LNCaP clone FGC (cell line): Measurements from ENCODE around the gene ATP8A2.
"Not testable (repeated sequence)": the region's sequence is repeated elsewhere in the genome, so short reads cannot be mapped to it uniquely, and the experiment has no call there.

Source experiments
- DNase-seq: peaks from one replicate; pipeline ENCODE4 v3.0.0-alpha.2; 2011; ENCODE audit warnings: low read depth
- H3K4me3 ChIP-seq: 2 replicates; pipeline ENCODE4 v1.5.1; 2011; ENCODE audit warnings: mild to moderate bottlenecking, low read depth, low read length, control low read depth
- TF ChIP-seq, protein P1 (sequence below): IDR thresholded peaks from 2 replicates; pipeline ENCODE4 v1.5.1; 2012; ENCODE audit warnings: mild to moderate bottlenecking; ENCODE audit not compliant: control insufficient read depth, insufficient read depth; ENCODE audit errors: extremely low read depth

ATP8A2 gene

DNA sequence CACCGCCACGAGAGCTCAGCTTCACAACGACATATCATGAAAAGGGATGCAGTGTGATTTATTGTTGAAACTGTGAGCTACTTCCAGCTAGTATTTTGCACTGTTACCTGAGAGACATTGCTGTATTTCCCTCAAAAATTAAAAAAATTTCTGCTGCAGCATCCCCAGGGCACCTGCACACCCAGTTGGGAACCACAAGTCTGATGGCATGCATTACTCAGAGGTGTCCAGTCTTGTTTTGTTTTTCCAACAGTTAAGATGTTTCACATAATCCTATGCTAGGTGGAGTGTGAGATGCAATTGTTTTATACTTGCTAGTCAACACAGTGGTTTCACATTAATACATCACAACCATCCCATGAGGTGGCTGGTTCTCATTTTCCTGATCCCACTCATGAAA, 394.8 kb downstream of the ATP8A2 start:
- TF ChIP-seq, protein P1, sequence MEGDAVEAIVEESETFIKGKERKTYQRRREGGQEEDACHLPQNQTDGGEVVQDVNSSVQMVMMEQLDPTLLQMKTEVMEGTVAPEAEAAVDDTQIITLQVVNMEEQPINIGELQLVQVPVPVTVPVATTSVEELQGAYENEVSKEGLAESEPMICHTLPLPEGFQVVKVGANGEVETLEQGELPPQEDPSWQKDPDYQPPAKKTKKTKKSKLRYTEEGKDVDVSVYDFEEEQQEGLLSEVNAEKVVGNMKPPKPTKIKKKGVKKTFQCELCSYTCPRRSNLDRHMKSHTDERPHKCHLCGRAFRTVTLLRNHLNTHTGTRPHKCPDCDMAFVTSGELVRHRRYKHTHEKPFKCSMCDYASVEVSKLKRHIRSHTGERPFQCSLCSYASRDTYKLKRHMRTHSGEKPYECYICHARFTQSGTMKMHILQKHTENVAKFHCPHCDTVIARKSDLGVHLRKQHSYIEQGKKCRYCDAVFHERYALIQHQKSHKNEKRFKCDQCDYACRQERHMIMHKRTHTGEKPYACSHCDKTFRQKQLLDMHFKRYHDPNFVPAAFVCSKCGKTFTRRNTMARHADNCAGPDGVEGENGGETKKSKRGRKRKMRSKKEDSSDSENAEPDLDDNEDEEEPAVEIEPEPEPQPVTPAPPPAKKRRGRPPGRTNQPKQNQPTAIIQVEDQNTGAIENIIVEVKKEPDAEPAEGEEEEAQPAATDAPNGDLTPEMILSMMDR: no peak
- DNase-seq: no peak
- no peak overlapping the region for H3K4me3 ChIP-seq

DNA sequence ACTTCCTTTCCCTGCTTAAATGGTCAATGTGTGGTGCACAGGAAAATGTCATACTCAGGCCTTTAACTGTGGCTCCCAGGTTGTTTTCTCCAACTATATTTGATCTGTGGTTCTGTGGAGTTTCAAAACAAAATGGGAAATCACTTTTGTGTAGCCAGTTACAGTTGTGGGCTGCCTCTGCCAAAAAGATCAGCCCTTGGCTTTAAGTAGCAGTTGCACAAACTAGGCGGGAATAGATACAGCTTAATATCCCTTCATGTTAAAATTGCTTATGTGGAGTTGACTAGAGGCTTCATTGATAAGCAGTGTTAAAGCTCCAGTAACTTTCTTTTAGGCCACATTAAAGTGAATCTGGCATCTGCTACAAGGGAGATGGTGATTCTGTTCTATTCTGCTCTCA, 395.2 kb downstream of the ATP8A2 start:
- H3K4me3 ChIP-seq: no peak overlapping the region
- no peak for DNase-seq
- TF ChIP-seq, protein P1: no peak

DNA sequence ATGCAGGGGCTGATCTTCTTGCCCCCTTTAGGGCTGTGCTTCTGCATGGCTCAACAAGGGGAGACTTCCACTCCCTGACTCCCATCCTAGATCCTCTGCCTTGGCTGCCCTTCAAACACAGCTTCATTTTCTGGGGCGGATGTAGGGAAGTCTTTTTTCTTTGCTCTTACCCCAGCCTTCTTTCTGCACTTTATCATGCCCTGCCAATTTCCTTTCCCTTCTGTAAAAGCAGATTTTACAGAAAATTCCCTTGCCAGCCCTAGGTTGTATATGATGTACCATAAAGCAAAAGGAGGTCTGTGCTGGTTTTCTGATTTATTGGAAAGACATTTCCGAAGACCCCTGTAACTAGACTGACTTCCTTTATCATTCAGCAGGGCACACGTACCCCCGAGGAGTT, 396.6 kb downstream of the ATP8A2 start:
- TF ChIP-seq, protein P1: no peak
- no peak overlapping the region for H3K4me3 ChIP-seq
- no peak for DNase-seq

DNA sequence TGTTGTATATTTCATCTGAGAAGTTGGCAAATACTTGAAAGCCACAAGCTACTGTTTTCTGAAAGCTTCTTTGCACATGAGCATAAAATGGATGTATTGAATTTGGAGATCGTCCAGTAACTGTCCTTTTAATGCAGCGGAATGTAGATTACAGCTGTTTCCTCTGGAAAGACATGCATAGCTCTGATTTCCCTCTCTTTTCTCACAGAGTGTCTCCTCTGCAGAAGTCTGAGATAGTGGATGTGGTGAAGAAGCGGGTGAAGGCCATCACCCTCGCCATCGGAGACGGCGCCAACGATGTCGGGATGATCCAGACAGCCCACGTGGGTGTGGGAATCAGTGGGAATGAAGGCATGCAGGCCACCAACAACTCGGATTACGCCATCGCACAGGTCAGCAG, 397.1 kb downstream of the ATP8A2 start:
- TF ChIP-seq, protein P1: no peak
- H3K4me3 ChIP-seq: no peak overlapping the region
- DNase-seq: no peak

DNA sequence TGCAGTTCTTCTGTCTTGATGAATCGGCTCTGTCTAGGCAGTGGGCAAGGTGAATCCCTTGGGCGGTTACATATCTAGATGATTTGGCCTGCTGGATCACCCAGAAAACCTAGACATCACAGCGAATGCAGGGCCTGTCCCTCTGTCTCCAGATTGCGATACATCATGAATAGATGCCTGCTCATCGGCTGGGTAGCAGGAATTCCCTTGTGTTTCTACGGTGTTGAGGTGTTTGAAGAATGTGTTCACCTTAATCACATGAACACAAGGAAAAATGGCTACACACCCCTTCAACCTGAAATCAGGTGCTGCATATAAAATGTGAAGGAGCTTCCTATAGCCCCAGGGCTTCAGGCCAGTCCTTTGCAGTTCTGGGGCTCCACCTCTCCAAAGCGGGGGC, 398.8 kb downstream of the ATP8A2 start:
- H3K4me3 ChIP-seq: no peak overlapping the region
- DNase-seq: no peak
- TF ChIP-seq, protein P1: no peak

DNA sequence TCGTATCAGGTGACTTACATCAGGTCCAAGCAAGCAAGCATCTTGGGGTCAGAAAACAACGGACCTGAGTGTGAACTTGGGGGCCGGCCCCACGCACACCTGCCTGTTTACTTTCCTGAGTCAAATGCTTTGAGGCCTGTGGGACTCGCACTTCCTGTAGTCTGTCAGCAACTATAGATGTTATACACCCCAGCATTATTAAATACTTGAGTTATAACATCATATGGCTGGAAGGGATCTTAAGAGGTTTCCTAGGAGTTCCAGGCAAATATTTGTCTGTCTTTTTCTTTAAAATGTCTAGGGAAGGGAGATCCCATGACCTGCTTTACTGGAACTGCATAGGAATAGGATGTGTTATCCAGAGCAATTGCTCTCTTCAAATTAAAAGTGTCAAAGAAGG, 399.4 kb downstream of the ATP8A2 start:
- DNase-seq: no peak
- TF ChIP-seq, protein P1: no peak
- no peak overlapping the region for H3K4me3 ChIP-seq

DNA sequence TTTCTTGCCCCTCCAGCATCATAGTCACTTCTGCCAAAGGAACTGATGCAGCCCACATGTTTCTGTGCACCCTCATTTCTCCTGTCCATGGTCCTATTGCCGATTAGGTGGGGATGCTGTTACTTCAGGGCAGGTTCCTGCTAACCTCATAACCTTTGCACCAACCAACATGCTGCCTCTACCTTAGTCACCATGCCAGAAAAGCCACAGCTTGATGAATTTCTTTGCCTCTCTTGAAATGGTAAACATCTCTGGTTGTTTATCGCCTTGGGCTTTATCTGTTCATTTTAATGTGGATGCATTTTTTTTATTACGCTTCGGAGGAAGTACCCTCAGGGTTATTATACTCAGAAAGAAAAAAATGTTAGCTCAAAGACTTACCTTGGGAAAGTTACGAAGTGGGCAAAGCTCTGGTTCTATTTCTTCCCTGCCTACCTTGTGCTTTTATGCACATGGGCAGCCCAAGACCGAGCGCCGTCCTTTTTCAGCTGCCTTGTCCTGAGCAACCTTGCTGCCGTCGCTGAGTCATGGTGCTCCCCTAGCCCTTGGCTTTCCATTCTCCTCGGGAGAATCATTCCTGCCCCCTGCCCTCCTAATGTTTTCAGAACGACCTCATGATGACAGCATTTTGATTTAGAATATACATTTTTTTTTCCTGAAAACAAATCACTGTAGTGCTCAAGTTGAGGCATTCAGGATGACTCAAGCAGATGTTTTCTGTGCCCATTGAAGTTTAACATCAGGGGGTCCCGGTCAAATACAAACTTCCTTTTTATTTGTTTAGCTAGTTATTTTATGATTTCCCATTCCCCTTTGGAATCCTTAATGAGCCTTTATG, 400.1 kb downstream of the ATP8A2 start:
- DNase-seq: no peak
- TF ChIP-seq, protein P1: no peak
- H3K4me3 ChIP-seq: no peak overlapping the region

DNA sequence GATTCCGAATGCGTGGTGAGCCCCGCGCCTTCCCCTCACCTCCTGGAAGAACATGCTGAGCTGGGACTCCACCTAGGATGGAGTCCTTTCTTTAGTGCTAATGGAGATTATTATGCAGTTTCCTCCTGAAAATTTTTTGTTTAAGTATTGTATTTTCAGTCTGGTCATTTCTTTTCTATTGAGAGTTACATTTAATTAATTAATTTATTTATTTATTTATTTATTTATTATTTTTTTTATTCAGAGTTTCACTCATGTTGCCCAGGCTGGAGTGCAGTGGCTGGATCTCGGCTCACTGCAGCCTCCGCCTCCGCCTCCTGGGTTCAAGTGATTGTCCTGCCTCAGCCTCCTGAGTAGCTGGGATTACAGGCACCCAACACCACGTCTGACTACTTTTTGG, 400.8 kb downstream of the ATP8A2 start:
- not testable (repeated sequence) for H3K4me3 ChIP-seq, DNase-seq

DNA sequence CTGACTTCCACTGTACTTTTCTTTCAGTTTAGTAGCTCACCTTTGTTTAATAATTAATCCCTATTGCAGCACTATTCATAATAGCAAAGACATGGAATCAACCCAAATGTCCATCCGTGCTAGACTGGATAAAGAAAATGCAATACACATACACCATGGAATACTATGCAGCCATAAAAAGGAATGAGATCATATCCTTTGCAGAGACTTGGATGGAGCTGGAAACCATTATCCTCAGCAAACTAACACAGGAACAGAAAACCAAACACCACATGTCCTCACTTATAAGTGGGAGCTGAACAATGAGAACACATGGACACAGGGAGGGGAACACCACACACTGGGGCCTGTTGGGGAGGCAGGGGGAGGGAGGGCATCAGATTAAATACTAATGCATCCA, 402.3 kb downstream of the ATP8A2 start:
- H3K4me3 ChIP-seq, DNase-seq: not testable (repeated sequence)
